Activated T-helper 9 cell treated with anti-CD3 and anti-CD28 coated beads, Interleukin-2, amount 50 U/mL, for 16 hours (primary cell): Measurements from ENCODE around the gene MED15.

Experiments
- DNase-seq: peaks from one replicate; pipeline ENCODE4 v3.0.0-alpha.2; 2020; ENCODE audit warnings: low read depth

The MED15 gene

GRCh38 chr22:20571531-20572007, 64.2 kb downstream of the MED15 start:
- peak; percentile 55 for DNase-seq

GRCh38 chr22:20572132-20572802, 64.9 kb downstream of the MED15 start:
- no peak for DNase-seq

GRCh38 chr22:20573176-20573832, 65.9 kb downstream of the MED15 start:
- no peak for DNase-seq

- no peak for DNase-seq
These were observed 66.6 kb downstream of the MED15 start for GRCh38 chr22:20573833-20574615.

DNA sequence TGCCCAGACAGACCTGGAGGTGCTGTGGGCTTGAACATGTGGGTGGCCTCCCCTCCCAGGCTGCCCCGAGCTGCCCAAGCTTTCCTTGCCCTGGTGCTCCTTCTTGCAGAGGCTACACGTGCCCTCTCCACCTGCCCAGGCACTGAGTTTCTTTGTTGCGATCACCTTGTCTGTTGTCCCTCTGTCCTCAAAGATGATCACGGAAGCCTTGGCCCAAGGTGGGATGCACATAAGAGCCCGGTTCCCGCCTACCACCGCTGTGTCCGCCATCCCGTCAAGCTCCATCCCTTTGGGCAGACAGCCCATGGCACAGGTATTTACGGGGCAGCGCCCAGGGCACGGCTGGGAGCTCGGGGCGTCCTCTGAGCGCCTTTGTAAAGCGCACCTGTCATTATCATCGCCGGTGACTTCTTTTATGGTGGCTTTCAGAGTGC, 67.5 kb downstream of the MED15 start:
- no peak for DNase-seq

- no peak for DNase-seq
These were observed 68.5 kb downstream of the MED15 start for GRCh38 chr22:20575724-20576444.

- no peak for DNase-seq
These were observed 69.0 kb downstream of the MED15 start for GRCh38 chr22:20576445-20576816.

GRCh38 chr22:20577045-20577444, 69.6 kb downstream of the MED15 start:
- no peak for DNase-seq

GRCh38 chr22:20577549-20577975, 70.2 kb downstream of the MED15 start:
- DNase-seq, result no peak

DNA sequence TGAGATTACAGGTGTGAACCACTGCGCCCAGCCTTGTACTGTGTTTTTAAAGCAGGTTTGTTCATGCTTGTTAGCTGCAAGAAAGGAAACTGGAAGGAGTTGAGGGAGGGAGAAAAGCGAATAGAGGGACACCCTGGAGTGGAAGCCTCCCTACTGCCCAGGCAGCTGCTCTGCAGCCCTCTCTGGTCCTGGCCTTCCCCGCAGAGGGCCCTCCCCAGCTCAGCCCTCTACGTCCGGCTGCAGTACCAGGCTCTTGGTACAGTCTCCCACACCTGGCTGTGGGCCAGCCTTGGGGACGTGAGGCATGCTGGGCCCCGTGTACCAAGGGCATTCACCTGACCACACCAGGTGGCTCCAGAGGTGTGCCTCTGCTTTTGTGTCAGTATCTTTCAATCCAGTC, 70.8 kb downstream of the MED15 start:
- no peak for DNase-seq

- no peak for DNase-seq
These were observed 71.3 kb downstream of the MED15 start for GRCh38 chr22:20578707-20579106.

DNA sequence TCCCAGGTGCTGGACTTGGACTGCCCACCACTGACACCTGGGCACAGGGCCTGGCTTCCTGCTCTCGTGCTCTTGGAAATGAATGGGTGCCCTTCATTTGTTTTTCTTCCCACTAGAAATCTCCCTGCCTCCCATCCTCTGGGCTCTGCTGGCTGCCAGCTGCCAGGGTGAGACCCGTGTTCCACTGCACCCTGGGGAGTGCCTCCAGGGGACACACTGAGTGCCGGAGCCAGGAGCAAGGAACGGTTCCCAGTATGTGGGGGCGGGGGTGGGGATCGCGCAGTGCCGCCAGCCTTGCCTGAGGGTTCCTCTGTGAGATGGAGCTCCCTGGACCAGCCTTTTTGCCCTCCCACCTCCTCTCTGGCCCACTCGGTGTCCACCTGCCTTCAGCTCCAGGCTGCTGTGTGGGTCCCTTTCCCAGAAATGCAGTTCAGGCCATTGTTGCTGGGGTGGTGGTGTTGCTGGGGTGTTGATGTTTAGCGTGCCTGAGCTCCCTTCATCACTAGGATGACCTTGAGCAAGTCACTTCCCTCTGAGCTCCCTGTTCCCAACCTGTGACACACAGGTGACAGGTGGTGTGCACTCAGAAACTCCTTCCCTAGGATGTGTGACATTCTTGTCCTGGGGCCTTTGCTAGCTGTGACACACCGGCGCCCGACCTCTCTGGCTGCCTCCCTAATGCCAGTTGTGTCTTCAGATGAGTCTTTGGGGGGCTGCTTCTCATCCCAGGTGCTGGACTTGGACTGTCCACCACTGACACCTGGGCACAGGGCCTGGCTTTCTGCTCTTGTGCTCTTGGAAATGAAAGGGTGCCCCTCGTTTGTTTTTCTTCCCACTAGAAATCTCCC, 72.1 kb downstream of the MED15 start:
- no peak for DNase-seq

- no peak for DNase-seq
These were observed 72.8 kb downstream of the MED15 start for GRCh38 chr22:20580179-20580578.

GRCh38 chr22:20580611-20581502, 73.4 kb downstream of the MED15 start:
- no peak for DNase-seq

DNA sequence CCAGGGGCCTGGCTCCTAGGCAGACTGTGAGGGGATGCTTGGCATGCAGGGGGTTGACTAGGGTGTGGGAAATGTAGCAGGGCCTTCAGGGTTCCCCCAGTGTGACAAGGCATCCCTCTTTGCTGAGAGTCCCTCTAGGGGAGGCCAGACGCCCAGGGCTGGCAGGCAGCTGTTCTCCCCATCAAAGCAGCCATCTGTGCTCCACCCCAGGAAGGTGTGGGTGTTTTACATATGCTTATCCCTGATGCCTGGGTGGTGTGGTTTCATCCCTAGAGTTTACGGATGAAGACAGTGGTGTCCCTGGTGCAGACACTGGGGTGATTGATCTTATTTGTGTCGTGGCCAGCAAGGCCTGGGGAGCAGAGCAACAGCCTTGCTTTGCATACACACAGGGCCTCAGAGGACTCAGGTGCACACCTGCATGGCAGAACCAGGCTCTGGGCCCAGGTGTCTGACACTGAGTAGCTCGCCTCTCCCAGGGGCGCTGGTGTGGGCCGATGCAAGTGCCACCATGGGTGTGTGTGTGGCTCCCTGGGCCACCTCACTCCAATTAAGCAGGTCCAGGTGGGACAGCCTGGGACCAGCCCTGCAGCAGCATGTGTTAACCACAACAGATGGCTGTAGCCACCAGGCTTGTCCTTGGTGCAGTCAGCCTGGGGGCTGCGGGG, 74.2 kb downstream of the MED15 start:
- no peak for DNase-seq

- no peak for DNase-seq
These were observed 74.7 kb downstream of the MED15 start for GRCh38 chr22:20582171-20582511.

- no peak for DNase-seq
These were observed 75.3 kb downstream of the MED15 start for GRCh38 chr22:20582520-20583361.

DNA sequence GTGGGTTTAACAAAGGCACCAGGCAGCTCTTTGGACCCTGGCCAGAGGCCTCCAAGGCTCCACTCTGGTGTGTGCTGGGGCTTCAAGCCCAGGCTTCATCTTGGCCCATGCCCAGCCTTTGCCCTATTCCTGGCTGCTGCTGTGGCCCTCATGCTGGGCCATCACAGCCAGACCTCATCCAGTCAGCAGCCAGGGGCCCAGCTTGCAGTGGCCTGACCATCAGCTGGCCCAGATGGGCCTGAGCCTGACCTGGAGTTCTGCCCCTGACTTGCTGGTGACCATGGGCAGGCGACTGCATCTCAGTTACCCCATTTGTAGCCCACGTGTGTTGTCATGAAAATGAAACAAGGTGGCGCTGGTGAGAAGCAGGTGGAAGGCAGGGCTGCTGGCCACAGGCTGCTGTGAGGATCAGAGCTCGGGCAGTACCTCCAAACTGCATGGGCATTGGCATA, 76.1 kb downstream of the MED15 start:
- no peak for DNase-seq
